NCI-H526 treated with DMSO at 0.1 percent for 48 hours (cell line): Measurements from ENCODE around the gene AUTS2.

Experiments used
- DNase-seq: peaks from one replicate; lab custom pipeline; 2025; lab: John Stamatoyannopoulos, UW

Gene AUTS2

GRCh38 chr7:69992938-69993337 is 394.7 kb downstream of the AUTS2 start:
- DNase-seq, result no peak

- no peak for DNase-seq
Measured at GRCh38 chr7:69994218-69994617, 395.9 kb downstream of the AUTS2 start.

GRCh38 chr7:69994886-69995542 is 396.7 kb downstream of the AUTS2 start:
- DNase-seq, result no peak

GRCh38 chr7:69996121-69996520 is 397.8 kb downstream of the AUTS2 start:
- no peak for DNase-seq

- DNase-seq, result no peak
Measured at GRCh38 chr7:70000737-70001348, 402.6 kb downstream of the AUTS2 start.

- DNase-seq, result no peak
Measured at GRCh38 chr7:70005480-70005879, 407.2 kb downstream of the AUTS2 start.

GRCh38 chr7:70005891-70006260 is 407.6 kb downstream of the AUTS2 start:
- DNase-seq, result no peak

GRCh38 chr7:70006261-70006920 is 408.1 kb downstream of the AUTS2 start:
- DNase-seq, result no peak

- DNase-seq, result no peak
Measured at GRCh38 chr7:70008466-70008865, 410.2 kb downstream of the AUTS2 start.

GRCh38 chr7:70014472-70015177 is 416.4 kb downstream of the AUTS2 start:
- DNase-seq, result no peak

- no peak for DNase-seq
Measured at GRCh38 chr7:70015353-70015752, 417.1 kb downstream of the AUTS2 start.

- no peak for DNase-seq
Measured at GRCh38 chr7:70016044-70016770, 417.9 kb downstream of the AUTS2 start.

- DNase-seq, result no peak
Measured at GRCh38 chr7:70017357-70017756, 419.1 kb downstream of the AUTS2 start.

GRCh38 chr7:70018700-70019099 is 420.4 kb downstream of the AUTS2 start:
- DNase-seq, result no peak

- no peak for DNase-seq
Measured at GRCh38 chr7:70027867-70028266, 429.6 kb downstream of the AUTS2 start.

- no peak for DNase-seq
Measured at GRCh38 chr7:70028620-70029019, 430.3 kb downstream of the AUTS2 start.

GRCh38 chr7:70029993-70030392 is 431.7 kb downstream of the AUTS2 start:
- no peak for DNase-seq

GRCh38 chr7:70030745-70031144 is 432.5 kb downstream of the AUTS2 start:
- no peak for DNase-seq

- DNase-seq, result no peak
Measured at GRCh38 chr7:70031245-70031644, 433.0 kb downstream of the AUTS2 start.

- DNase-seq, result peak; percentile 98
Measured at GRCh38 chr7:70032649-70033048, 434.4 kb downstream of the AUTS2 start.

- DNase-seq, result no peak
Measured at GRCh38 chr7:70033226-70033625, 435.0 kb downstream of the AUTS2 start.

- no peak for DNase-seq
Measured at GRCh38 chr7:70034999-70035398, 436.7 kb downstream of the AUTS2 start.
